DOHH2 (cell line): Measurements from ENCODE around the gene ALOXE3.

Experiments used
- CTCF ChIP-seq: fragments of 200-600 bp; sonication (generic); IDR thresholded peaks from one replicate; pipeline ENCODE4 v1.5.1; 2014; ENCODE audit warnings: antibody characterized with exemption, mild to moderate bottlenecking, low read depth, low read length; ENCODE audit not compliant: poor library complexity, severe bottlenecking
- EZH2phosphoT487 ChIP-seq: fragments of 200-600 bp; sonication (generic); IDR thresholded peaks from 2 replicates; pipeline ENCODE4 v1.6.1; 2017; ENCODE audit warnings: borderline replicate concordance, mild to moderate bottlenecking, antibody characterized with exemption, low read length, moderate library complexity, mixed read lengths

- TF ChIP-seq CTCF (no peak), EZH2phosphoT487 (no peak)
Measured at GRCh38 chr17:8161289-8162232, 43.2 kb upstream of the ALOXE3 start.
